Measurements from ENCODE around the gene NOSIP. TPM values are rescaled to one million over a fixed set of nuclear protein-coding genes. Genes with fewer than 3 reads are reported as not detected.

Gene NOSIP
- total and polyA plus RNA-seq, 7 donors: 53.9 to 104 (median 69.9) TPM

DNA sequence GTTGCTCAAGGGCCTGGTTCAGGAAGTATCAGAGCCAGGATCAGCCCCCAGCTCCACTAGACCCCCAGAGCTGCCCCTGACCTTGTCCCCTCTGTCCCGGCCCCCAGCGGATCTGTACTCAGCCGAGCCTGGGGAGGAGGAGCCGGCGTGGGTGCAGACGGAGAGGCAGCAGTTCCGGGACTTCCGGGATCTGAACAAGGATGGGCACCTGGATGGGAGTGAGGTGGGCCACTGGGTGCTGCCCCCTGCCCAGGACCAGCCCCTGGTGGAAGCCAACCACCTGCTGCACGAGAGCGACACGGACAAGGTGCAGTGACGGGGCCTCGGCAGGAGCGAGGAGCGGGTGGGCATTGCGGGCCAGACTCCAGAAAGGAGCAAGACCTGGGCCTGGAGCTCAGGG, 37.9 kb downstream of the NOSIP start:
- DNase-seq (no peak), ATAC-seq (no peak)
- H3K27ac ChIP-seq: no peak overlapping the region
- TF ChIP-seq CTCF (IDR thresholded peaks at IDR 0.05): no peak
- H3K27me3 ChIP-seq (ENCODE audit: insufficient read depth in 3 of 3, low read length in 2 of 3): no peaks in the 10 kb centered on the region
- WGBS, 3 donors: 86 to 94% (median 90%) methylated on average over 16 of the region's 16 CpGs
- H3K36me3 ChIP-seq (ENCODE audit: insufficient read depth in 1 of 2, low read depth in 1 of 2): peaks cover 0 to 10% of the 10 kb centered on the region in 2 donors
- peaks cover 5% of the 10 kb centered on the region for H3K4me1 ChIP-seq
- H3K4me3 ChIP-seq: no peak overlapping the region
- intact Hi-C loops (cut with DNase I): no loop called here
- H3K9me3 ChIP-seq: no peaks in the 10 kb centered on the region

- intact Hi-C loops (cut with DNase I): no loop called here
- TF ChIP-seq CTCF (IDR thresholded peaks at IDR 0.05): no peak
- peaks cover 0 to 15% of the 10 kb centered on the region in 2 donors for H3K36me3 ChIP-seq (ENCODE audit: insufficient read depth in 1 of 2, low read depth in 1 of 2)
- ATAC-seq (no peak), DNase-seq (no peak)
- H3K4me3 ChIP-seq: no peak overlapping the region
- no peak overlapping the region for H3K27ac ChIP-seq
- H3K9me3 ChIP-seq: no peaks in the 10 kb centered on the region
- H3K27me3 ChIP-seq (ENCODE audit: insufficient read depth in 3 of 3, low read length in 2 of 3): no peaks in the 10 kb centered on the region
- 69 to 87% (median 74%) methylated on average over 6 of the region's 6 CpGs for WGBS, 3 donors
- peaks cover 5% of the 10 kb centered on the region for H3K4me1 ChIP-seq
Measured at GRCh38 chr19:49541914-49542313, 38.4 kb downstream of the NOSIP start.

GRCh38 chr19:49539192-49539952, 41.0 kb downstream of the NOSIP start:
- intact Hi-C loops (cut with DNase I): no loop called here
- H3K36me3 ChIP-seq (ENCODE audit: insufficient read depth in 1 of 2, low read depth in 1 of 2): peaks cover 0 to 17% of the 10 kb centered on the region in 2 donors
- H3K9me3 ChIP-seq: no peaks in the 10 kb centered on the region
- H3K27ac ChIP-seq: no peak overlapping the region
- peaks cover 3% of the 10 kb centered on the region for H3K4me1 ChIP-seq
- ATAC-seq (no peak), DNase-seq (no peak)
- WGBS, 3 donors: 93 to 99% (median 94%) methylated on average over 12 to 13 of the region's 13 CpGs
- no peak overlapping the region for H3K4me3 ChIP-seq
- TF ChIP-seq CTCF (IDR thresholded peaks at IDR 0.05): no peak
- no peaks in the 10 kb centered on the region for H3K27me3 ChIP-seq (ENCODE audit: insufficient read depth in 3 of 3, low read length in 2 of 3)

DNA sequence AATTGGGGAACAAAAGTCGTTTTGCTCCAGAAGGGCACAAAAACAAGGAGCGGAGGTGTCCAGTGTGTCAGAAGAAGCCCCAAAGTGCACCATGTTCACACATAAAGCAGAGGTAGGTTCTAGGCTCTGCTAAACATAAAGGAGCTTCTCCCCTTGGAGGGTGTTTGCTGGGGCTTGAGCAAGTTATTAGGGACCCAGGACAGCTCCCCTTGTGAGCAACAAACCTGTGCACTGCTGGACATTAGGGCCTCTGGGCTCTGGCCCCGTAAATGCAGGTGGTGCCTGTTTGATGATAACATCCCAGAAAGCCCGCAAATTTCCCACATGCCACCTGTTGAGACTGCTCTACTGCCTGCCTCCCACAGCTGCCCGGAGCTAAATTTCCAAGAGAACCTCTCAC, 41.7 kb downstream of the NOSIP start:
- H3K36me3 ChIP-seq (ENCODE audit: insufficient read depth in 1 of 2, low read depth in 1 of 2): peaks cover 0 to 17% of the 10 kb centered on the region in 2 donors
- H3K27ac ChIP-seq: no peak overlapping the region
- no peaks in the 10 kb centered on the region for H3K27me3 ChIP-seq (ENCODE audit: insufficient read depth in 3 of 3, low read length in 2 of 3)
- no peak overlapping the region for H3K4me3 ChIP-seq
- H3K4me1 ChIP-seq: peaks cover 6% of the 10 kb centered on the region
- intact Hi-C loops (cut with DNase I): no loop called here
- 75 to 85% (median 78%) methylated on average over 5 of the region's 5 CpGs for WGBS, 3 donors
- DNase-seq (no peak), ATAC-seq (no peak)
- no peak for TF ChIP-seq CTCF (IDR thresholded peaks at IDR 0.05)
- no peaks in the 10 kb centered on the region for H3K9me3 ChIP-seq

All from psoas muscle (tissue), 8 donors.